Activated T-cell treated with anti-CD3 and anti-CD28 coated beads, Interleukin-2, amount 50 U/mL, for 72 hours (primary cell): ENCODE measurements around the gene CDK10. TPM values are rescaled to one million over a fixed set of nuclear protein-coding genes. Genes with fewer than 3 reads are reported as not detected.
"Not testable (repeated sequence)": the region's sequence is repeated elsewhere in the genome, so short reads cannot be mapped to it uniquely, and the experiment has no call there.

Experiments used
- ATAC-seq, 2 donors: fragments of 150-1000 bp; cut with Tn5 transposase; replicated peaks in 1 of 2; 2 replicates each; pipeline ENCODE4 v1.10.0; 2021; ENCODE audit warnings: moderate library complexity in 2 of 2, mild to moderate bottlenecking in 1 of 2
- DNase-seq, 2 donors: peaks; one replicate each; pipeline ENCODE4 v3.0.0; 2021 to 2022; ENCODE audit warnings: mixed read lengths in 1 of 2
- H3K27ac Mint-ChIP-seq: one replicate; pipeline ENCODE4 v1.8.0; 2022; ENCODE audit warnings: mild to moderate bottlenecking, moderate library complexity, mixed read lengths
- H3K27me3 Mint-ChIP-seq: one replicate; pipeline ENCODE4 v1.8.0; 2022; ENCODE audit warnings: low read depth, mixed read lengths
- H3K36me3 Mint-ChIP-seq, 2 donors: one replicate each; pipeline ENCODE4 v1.8.0; 2022; ENCODE audit warnings: mixed read lengths in 2 of 2, mild to moderate bottlenecking in 1 of 2; ENCODE audit not compliant: insufficient read depth in 2 of 2
- H3K4me1 Mint-ChIP-seq: one replicate; pipeline ENCODE4 v1.8.0; 2022; ENCODE audit warnings: low read depth, mixed read lengths
- H3K4me3 Mint-ChIP-seq, 2 donors: one replicate each; pipeline ENCODE4 v1.8.0; 2022; ENCODE audit warnings: mild to moderate bottlenecking in 2 of 2, mixed read lengths in 2 of 2, moderate library complexity in 2 of 2
- H3K9me3 Mint-ChIP-seq, 2 donors: one replicate each; pipeline ENCODE4 v1.8.0; 2022; ENCODE audit warnings: mixed read lengths in 2 of 2
- total RNA-seq, 2 donors: library from RNA; stranded (reverse); gene quantifications; one replicate each; pipeline ENCODE4 v1.2.3, GENCODE V29; 2022

Gene CDK10
- total RNA-seq, 2 donors from 2014 or later = 66.6 to 83.2 TPM

- ATAC-seq (no peak), DNase-seq (no peak)
- Mint-ChIP-seq H3K27ac (peak overlapping the region; percentile 80), H3K36me3 (peaks cover 3 to 9% of the 10 kb centered on the region in 2 donors), H3K27me3 (no peaks in the 10 kb centered on the region), H3K4me1 (peaks cover 40% of the 10 kb centered on the region), H3K4me3 (peak overlapping the region; percentile 91 to 96), H3K9me3 (no peaks in the 10 kb centered on the region)
These were observed 29.9 kb upstream of the CDK10 start for GRCh38 chr16:89656435-89657121.

GRCh38 chr16:89657442-89658220 lies 28.9 kb upstream of the CDK10 start, which contains the start of the genes CHMP1A and SPATA33:
TSS of gene CHMP1A (minus strand) at chr16:89657708. CDS start at chr16:89657588, 120 bp downstream.
TSS of gene SPATA33 (plus strand) at chr16:89657836. CDS start at chr16:89657912, 76 bp downstream.
- peak within 1 kb of the TSS; percentile 80 for H3K27ac Mint-ChIP-seq
- H3K4me1 Mint-ChIP-seq = peaks cover 40% of the 10 kb centered on the region
- H3K27me3 Mint-ChIP-seq = no peaks in the 10 kb centered on the region
- no peaks in the 10 kb centered on the region for H3K9me3 Mint-ChIP-seq
- peak within 1 kb of the TSS; percentile 91 to 96 for H3K4me3 Mint-ChIP-seq
- peaks cover 3 to 9% of the 10 kb centered on the region in 2 donors for H3K36me3 Mint-ChIP-seq
- DNase-seq (peak; percentile 94 to 97), ATAC-seq (peak; percentile 95)

- Mint-ChIP-seq H3K27me3 (no peaks in the 10 kb centered on the region), H3K36me3 (peaks cover 3 to 12% of the 10 kb centered on the region in 2 donors), H3K4me1 (peaks cover 40% of the 10 kb centered on the region), H3K4me3 (peak overlapping the region; percentile 91 to 96), H3K9me3 (no peaks in the 10 kb centered on the region), H3K27ac (peak overlapping the region; percentile 24)
- peak; percentile 33 to 51 for DNase-seq
- ATAC-seq = peak in 1 of 2 donors; percentile 37
These were observed 28.1 kb upstream of the CDK10 start for GRCh38 chr16:89658221-89658879.

GRCh38 chr16:89660146-89660545 lies 26.3 kb upstream of the CDK10 start:
- Mint-ChIP-seq H3K27ac (no peak overlapping the region), H3K27me3 (no peaks in the 10 kb centered on the region), H3K9me3 (no peaks in the 10 kb centered on the region), H3K4me3 (no peak overlapping the region), H3K36me3 (peaks cover 5 to 11% of the 10 kb centered on the region in 2 donors), H3K4me1 (peaks cover 35% of the 10 kb centered on the region)
- no peak for ATAC-seq
- no peak for DNase-seq

GRCh38 chr16:89661215-89661614 lies 25.3 kb upstream of the CDK10 start:
- ATAC-seq (no peak), DNase-seq (no peak)
- Mint-ChIP-seq H3K9me3 (no peaks in the 10 kb centered on the region), H3K4me3 (no peak overlapping the region), H3K36me3 (peaks cover 5 to 12% of the 10 kb centered on the region in 2 donors), H3K27me3 (no peaks in the 10 kb centered on the region), H3K27ac (no peak overlapping the region), H3K4me1 (peaks cover 29% of the 10 kb centered on the region)

GRCh38 chr16:89664238-89664637 lies 22.3 kb upstream of the CDK10 start:
- H3K9me3 Mint-ChIP-seq, ATAC-seq, H3K4me3 Mint-ChIP-seq, H3K27ac Mint-ChIP-seq, H3K27me3 Mint-ChIP-seq, DNase-seq: not testable (repeated sequence)
- peaks cover 4 to 14% of the 10 kb centered on the region in 2 donors for H3K36me3 Mint-ChIP-seq
- H3K4me1 Mint-ChIP-seq = peaks cover 23% of the 10 kb centered on the region

GRCh38 chr16:89667000-89667399 lies 19.5 kb upstream of the CDK10 start:
- not testable (repeated sequence) for ATAC-seq, H3K27ac Mint-ChIP-seq, H3K27me3 Mint-ChIP-seq, H3K9me3 Mint-ChIP-seq, H3K36me3 Mint-ChIP-seq, H3K4me3 Mint-ChIP-seq
- peak; percentile 16 to 17 for DNase-seq
- peaks cover 27% of the 10 kb centered on the region for H3K4me1 Mint-ChIP-seq

- peaks cover 27% of the 10 kb centered on the region for H3K4me1 Mint-ChIP-seq
- no peaks in the 10 kb centered on the region for H3K27me3 Mint-ChIP-seq
- H3K9me3 Mint-ChIP-seq = no peaks in the 10 kb centered on the region
- ATAC-seq = no peak
- peaks cover 2 to 8% of the 10 kb centered on the region in 2 donors for H3K36me3 Mint-ChIP-seq
- DNase-seq = no peak
- H3K4me3 Mint-ChIP-seq = no peak overlapping the region
- no peak overlapping the region for H3K27ac Mint-ChIP-seq
These were observed 18.9 kb upstream of the CDK10 start for GRCh38 chr16:89667633-89668032.

- no peak for ATAC-seq
- no peaks in the 10 kb centered on the region for H3K27me3 Mint-ChIP-seq
- DNase-seq = no peak
- peaks cover 27% of the 10 kb centered on the region for H3K4me1 Mint-ChIP-seq
- H3K36me3 Mint-ChIP-seq = peaks cover 0 to 3% of the 10 kb centered on the region in 2 donors
- H3K9me3 Mint-ChIP-seq = no peaks in the 10 kb centered on the region
- H3K4me3 Mint-ChIP-seq = no peak overlapping the region
- no peak overlapping the region for H3K27ac Mint-ChIP-seq
These were observed 17.7 kb upstream of the CDK10 start for GRCh38 chr16:89668790-89669158.

- no peak for DNase-seq
- H3K4me3 Mint-ChIP-seq = no peak overlapping the region
- no peak overlapping the region for H3K27ac Mint-ChIP-seq
- no peak for ATAC-seq
- H3K27me3 Mint-ChIP-seq = no peaks in the 10 kb centered on the region
- H3K9me3 Mint-ChIP-seq = no peaks in the 10 kb centered on the region
- peaks cover 0 to 3% of the 10 kb centered on the region in 2 donors for H3K36me3 Mint-ChIP-seq
- peaks cover 27% of the 10 kb centered on the region for H3K4me1 Mint-ChIP-seq
These were observed 16.7 kb upstream of the CDK10 start for GRCh38 chr16:89669755-89670154.

GRCh38 chr16:89670496-89671431 lies 15.7 kb upstream of the CDK10 start:
- DNase-seq = no peak
- H3K9me3 Mint-ChIP-seq = no peaks in the 10 kb centered on the region
- H3K36me3 Mint-ChIP-seq = peaks cover 0 to 3% of the 10 kb centered on the region in 2 donors
- H3K27me3 Mint-ChIP-seq = no peaks in the 10 kb centered on the region
- no peak overlapping the region for H3K4me3 Mint-ChIP-seq
- H3K27ac Mint-ChIP-seq = no peak overlapping the region
- H3K4me1 Mint-ChIP-seq = peaks cover 27% of the 10 kb centered on the region
- no peak for ATAC-seq

- not testable (repeated sequence) for H3K27ac Mint-ChIP-seq, H3K36me3 Mint-ChIP-seq
These were observed 14.9 kb upstream of the CDK10 start for GRCh38 chr16:89671565-89671964.

More at GRCh38 chr16:89671565-89671964, 14.9 kb upstream of the CDK10 start:
- peaks cover 27% of the 10 kb centered on the region for H3K4me1 Mint-ChIP-seq
- ATAC-seq, H3K9me3 Mint-ChIP-seq, H3K4me3 Mint-ChIP-seq, DNase-seq, H3K27me3 Mint-ChIP-seq: not testable (repeated sequence)
